HUES64 (cell line): ENCODE measurements around the gene ENPP3.

Source experiments
- H3K27ac ChIP-seq: 2 replicates; pipeline ENCODE4 v1.7.0; 2013; ENCODE audit warnings: low read depth, low read length, inconsistent platforms
- H3K27me3 ChIP-seq: 2 replicates; pipeline ENCODE4 v1.6.1; 2013; ENCODE audit warnings: mild to moderate bottlenecking, low read length; ENCODE audit not compliant: insufficient read depth
- H3K36me3 ChIP-seq: 2 replicates; pipeline ENCODE4 v1.6.1; 2013; ENCODE audit warnings: mild to moderate bottlenecking, low read length; ENCODE audit not compliant: insufficient read depth
- H3K4me1 ChIP-seq: 2 replicates; pipeline ENCODE4 v1.6.1; 2013; ENCODE audit warnings: mild to moderate bottlenecking, low read length, moderate library complexity; ENCODE audit not compliant: insufficient read depth
- H3K4me3 ChIP-seq: 2 replicates; pipeline ENCODE4 v1.5.1; 2013; ENCODE audit warnings: mild to moderate bottlenecking, low read length, moderate library complexity
- H3K9ac ChIP-seq: 2 replicates; pipeline ENCODE4 v1.6.1; 2013; ENCODE audit warnings: mild to moderate bottlenecking, low read depth, low read length
- H3K9me3 ChIP-seq: 2 replicates; pipeline ENCODE4 v1.6.1; 2013; ENCODE audit warnings: low read depth, low read length; ENCODE audit not compliant: insufficient read depth
- WGBS: fragments of 150-250, 120-280 bp; methylation state at CpG from one replicate; pipeline ENCODE4 v1.1.7; 2013; ENCODE audit warnings: missing lambda C conversion rate; 5-methylcytosine and 5-hydroxymethylcytosine counted together

ENPP3 gene

GRCh38 chr6:131657630-131658111, 20.6 kb downstream of the ENPP3 start:
- Histone ChIP-seq H3K4me1 (no peaks in the 10 kb centered on the region), H3K27me3 (no peaks in the 10 kb centered on the region), H3K9ac (no peak overlapping the region), H3K4me3 (no peak overlapping the region), H3K27ac (no peak overlapping the region), H3K9me3 (no peaks in the 10 kb centered on the region), H3K36me3 (no peaks in the 10 kb centered on the region)
- WGBS = 90% methylated on average over 6 of the region's 6 CpGs

GRCh38 chr6:131658287-131658686, 21.2 kb downstream of the ENPP3 start:
- Histone ChIP-seq H3K4me3 (no peak overlapping the region), H3K27me3 (no peaks in the 10 kb centered on the region), H3K9me3 (no peaks in the 10 kb centered on the region), H3K4me1 (no peaks in the 10 kb centered on the region), H3K27ac (no peak overlapping the region), H3K9ac (no peak overlapping the region), H3K36me3 (no peaks in the 10 kb centered on the region)
- 92% methylated on average over 3 of the region's 3 CpGs for WGBS

GRCh38 chr6:131660195-131660594, 23.1 kb downstream of the ENPP3 start:
- H3K27ac ChIP-seq = no peak overlapping the region
- H3K36me3 ChIP-seq = no peaks in the 10 kb centered on the region
- no peak overlapping the region for H3K4me3 ChIP-seq
- no peak overlapping the region for H3K9ac ChIP-seq
- 63% methylated on average over 1 of the region's 1 CpG for WGBS
- H3K4me1 ChIP-seq = no peaks in the 10 kb centered on the region
- H3K9me3 ChIP-seq = no peaks in the 10 kb centered on the region
- H3K27me3 ChIP-seq = no peaks in the 10 kb centered on the region

GRCh38 chr6:131663578-131664165, 26.6 kb downstream of the ENPP3 start:
- no peaks in the 10 kb centered on the region for H3K36me3 ChIP-seq
- H3K4me1 ChIP-seq = no peaks in the 10 kb centered on the region
- H3K4me3 ChIP-seq = no peak overlapping the region
- no peak overlapping the region for H3K9ac ChIP-seq
- H3K27ac ChIP-seq = no peak overlapping the region
- H3K27me3 ChIP-seq = no peaks in the 10 kb centered on the region
- WGBS = 100% methylated on average over 1 of the region's 2 CpGs
- H3K9me3 ChIP-seq = no peaks in the 10 kb centered on the region

DNA sequence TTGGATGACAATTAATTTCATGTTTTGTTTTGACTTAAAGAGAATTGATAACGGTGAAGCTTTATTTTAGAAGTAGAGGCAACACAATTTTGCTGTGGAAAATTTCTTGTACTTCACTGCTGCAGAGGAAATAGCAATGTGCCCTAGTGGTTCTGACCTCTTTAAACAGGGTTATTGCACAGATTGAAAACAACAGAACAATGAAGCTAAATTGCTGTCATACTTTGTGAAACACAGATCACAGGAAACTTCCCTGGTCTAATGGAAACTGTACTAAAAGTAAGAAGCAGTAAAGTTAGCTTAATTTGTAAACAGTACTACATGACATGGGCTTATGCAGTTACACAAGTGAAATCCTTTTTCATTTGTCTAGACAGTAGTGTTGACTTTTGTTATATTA, 32.8 kb downstream of the ENPP3 start:
- Histone ChIP-seq H3K36me3 (no peaks in the 10 kb centered on the region), H3K27me3 (no peaks in the 10 kb centered on the region), H3K4me1 (no peaks in the 10 kb centered on the region), H3K9me3 (no peaks in the 10 kb centered on the region), H3K27ac (no peak overlapping the region), H3K9ac (no peak overlapping the region), H3K4me3 (no peak overlapping the region)
- WGBS = 92% methylated on average over 1 of the region's 1 CpG

DNA sequence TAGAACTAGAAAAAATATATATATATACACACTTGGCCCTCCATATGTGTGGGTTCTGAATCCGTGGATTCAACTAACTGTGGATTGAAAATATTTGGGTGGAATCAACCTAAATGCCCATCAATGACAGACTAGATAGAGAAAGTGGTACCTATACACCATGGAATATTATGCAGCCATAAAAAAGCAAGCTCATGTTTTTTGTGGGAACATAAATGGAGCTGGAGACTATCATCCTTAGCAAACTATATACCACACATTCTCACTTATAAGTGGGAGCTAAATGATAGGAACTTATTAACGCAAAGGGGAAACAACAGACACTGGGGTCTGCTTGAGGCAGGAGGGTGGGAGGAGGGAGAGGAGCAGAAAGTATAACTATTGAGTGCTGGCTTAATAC, 36.1 kb downstream of the ENPP3 start:
- Histone ChIP-seq H3K36me3 (no peaks in the 10 kb centered on the region), H3K4me3 (no peak overlapping the region), H3K9ac (no peak overlapping the region), H3K9me3 (no peaks in the 10 kb centered on the region), H3K4me1 (peaks cover 4% of the 10 kb centered on the region; the same call in 1 of the 2 replicates), H3K27ac (no peak overlapping the region), H3K27me3 (no peaks in the 10 kb centered on the region)
- 100% methylated on average over 1 of the region's 2 CpGs for WGBS

DNA sequence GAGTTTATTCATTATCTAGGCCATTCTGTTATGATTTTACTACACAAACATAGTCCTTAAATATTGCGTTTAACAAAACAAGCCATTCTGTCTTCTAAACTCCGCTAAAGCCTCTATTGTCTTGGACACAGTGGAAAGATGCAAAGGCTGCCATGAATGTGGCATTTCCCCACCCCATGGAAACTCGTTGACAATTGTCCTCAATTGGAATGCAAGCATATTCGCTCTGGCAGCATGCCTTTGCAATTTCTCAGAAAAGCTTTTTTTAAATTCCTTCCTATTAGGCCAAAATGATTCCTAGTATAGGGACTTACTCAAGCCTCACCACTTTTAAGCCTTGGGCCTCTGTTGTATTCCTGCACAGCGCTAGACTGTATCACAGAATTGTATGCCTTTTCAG, 41.3 kb downstream of the ENPP3 start:
- H3K36me3 ChIP-seq = no peaks in the 10 kb centered on the region
- H3K27me3 ChIP-seq = no peaks in the 10 kb centered on the region
- no peak overlapping the region for H3K9ac ChIP-seq
- no peak overlapping the region for H3K27ac ChIP-seq
- peaks cover 4% of the 10 kb centered on the region; the same call in 1 of the 2 replicates for H3K4me1 ChIP-seq
- H3K4me3 ChIP-seq = no peak overlapping the region
- 67% methylated on average over 5 of the region's 5 CpGs for WGBS
- no peaks in the 10 kb centered on the region for H3K9me3 ChIP-seq

DNA sequence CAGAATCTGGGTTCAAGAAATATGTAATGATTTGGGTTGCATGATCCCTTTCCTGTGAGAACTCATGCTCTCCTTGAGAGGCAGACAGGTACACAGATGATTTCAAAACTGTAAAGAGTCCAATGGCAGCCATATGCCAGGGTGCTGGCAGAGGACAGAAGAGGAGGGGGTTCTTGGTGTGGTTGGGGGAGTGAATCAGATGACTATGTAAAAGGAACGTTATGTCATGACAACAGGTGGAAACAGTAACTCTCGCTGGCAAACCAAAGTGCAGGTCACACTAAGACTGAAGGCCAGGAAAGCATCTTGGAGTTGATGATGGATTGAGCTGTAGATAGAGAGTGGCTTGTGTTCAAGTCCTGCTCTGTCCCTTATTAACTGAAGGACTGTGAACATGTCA, 43.8 kb downstream of the ENPP3 start:
- H3K36me3 ChIP-seq = no peaks in the 10 kb centered on the region
- H3K4me3 ChIP-seq = no peak overlapping the region
- H3K27me3 ChIP-seq = no peaks in the 10 kb centered on the region
- WGBS = 86% methylated on average over 2 of the region's 2 CpGs
- H3K9me3 ChIP-seq = no peaks in the 10 kb centered on the region
- H3K4me1 ChIP-seq = peaks cover 4% of the 10 kb centered on the region; the same call in 1 of the 2 replicates
- H3K9ac ChIP-seq = no peak overlapping the region
- H3K27ac ChIP-seq = no peak overlapping the region

- H3K36me3 ChIP-seq = no peaks in the 10 kb centered on the region
- H3K9me3 ChIP-seq = no peaks in the 10 kb centered on the region
- no peak overlapping the region for H3K4me3 ChIP-seq
- H3K27ac ChIP-seq = no peak overlapping the region
- H3K4me1 ChIP-seq = peaks cover 4% of the 10 kb centered on the region; the same call in 1 of the 2 replicates
- no peaks in the 10 kb centered on the region for H3K27me3 ChIP-seq
- H3K9ac ChIP-seq = no peak overlapping the region
Observed at GRCh38 chr6:131681585-131681984, 44.5 kb downstream of the ENPP3 start.

- Histone ChIP-seq H3K4me1 (peaks cover 4% of the 10 kb centered on the region; the same call in 1 of the 2 replicates), H3K27me3 (no peaks in the 10 kb centered on the region), H3K36me3 (no peaks in the 10 kb centered on the region), H3K27ac (no peak overlapping the region), H3K9ac (no peak overlapping the region), H3K4me3 (no peak overlapping the region), H3K9me3 (no peaks in the 10 kb centered on the region)
- 91% methylated on average over 2 of the region's 2 CpGs for WGBS
Observed at GRCh38 chr6:131682442-131682841, 45.3 kb downstream of the ENPP3 start.

GRCh38 chr6:131683479-131683878, 46.4 kb downstream of the ENPP3 start:
- H3K4me1 ChIP-seq = peaks cover 5% of the 10 kb centered on the region; the same call in 1 of the 2 replicates
- no peaks in the 10 kb centered on the region for H3K36me3 ChIP-seq
- no peak overlapping the region for H3K27ac ChIP-seq
- 74% methylated on average over 5 of the region's 6 CpGs for WGBS
- no peak overlapping the region for H3K4me3 ChIP-seq
- no peaks in the 10 kb centered on the region for H3K27me3 ChIP-seq
- no peaks in the 10 kb centered on the region for H3K9me3 ChIP-seq
- no peak overlapping the region for H3K9ac ChIP-seq

- Histone ChIP-seq H3K9ac (no peak overlapping the region), H3K27me3 (no peaks in the 10 kb centered on the region), H3K27ac (no peak overlapping the region), H3K36me3 (no peaks in the 10 kb centered on the region), H3K9me3 (no peaks in the 10 kb centered on the region), H3K4me1 (peaks cover 5% of the 10 kb centered on the region; the same call in 1 of the 2 replicates), H3K4me3 (no peak overlapping the region)
- no CpG with 5 or more reads among the region's 4 CpGs for WGBS
Observed at GRCh38 chr6:131685266-131685780, 48.2 kb downstream of the ENPP3 start.
